ENCODE data around the gene CES3.
"Not testable (repeated sequence)": the region's sequence is repeated elsewhere in the genome, so short reads cannot be mapped to it uniquely, and the experiment has no call there.

Gene CES3

DNA sequence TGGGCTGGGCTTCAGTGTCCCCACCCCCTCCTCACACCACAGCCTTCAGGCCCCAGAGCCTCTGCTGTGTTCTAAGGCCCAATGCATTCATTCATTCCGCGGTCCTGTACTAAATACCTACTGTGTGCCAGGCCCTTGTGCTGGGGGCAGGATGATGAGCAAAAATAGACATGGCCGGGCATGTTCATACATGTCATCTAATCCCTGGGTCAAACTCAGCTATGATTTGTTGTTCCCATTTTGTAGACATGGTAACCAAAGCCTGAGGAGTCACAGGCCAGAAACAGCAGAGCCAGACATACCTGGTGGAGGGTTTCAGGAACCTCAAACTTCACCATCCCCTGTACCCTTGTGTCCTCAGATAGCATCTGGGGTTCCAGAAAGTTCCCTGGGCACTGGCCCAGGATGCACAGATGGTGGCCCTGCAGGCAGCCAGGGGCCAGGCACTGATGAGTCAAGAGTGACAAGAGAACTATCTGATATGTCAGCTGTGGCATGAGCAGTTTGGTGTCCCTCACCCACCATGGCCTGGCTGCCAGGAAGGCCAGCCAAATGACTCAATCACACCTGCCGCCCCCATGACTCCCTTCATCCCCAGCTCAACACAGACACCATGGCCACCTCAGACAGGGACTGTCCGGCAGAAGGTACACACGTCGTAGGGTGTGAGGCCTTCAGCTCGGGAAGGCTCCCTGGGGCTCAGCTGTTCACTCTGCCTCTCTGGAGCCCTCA, 33.0 kb upstream of the CES3 start:
- no peak for DNase-seq

DNA sequence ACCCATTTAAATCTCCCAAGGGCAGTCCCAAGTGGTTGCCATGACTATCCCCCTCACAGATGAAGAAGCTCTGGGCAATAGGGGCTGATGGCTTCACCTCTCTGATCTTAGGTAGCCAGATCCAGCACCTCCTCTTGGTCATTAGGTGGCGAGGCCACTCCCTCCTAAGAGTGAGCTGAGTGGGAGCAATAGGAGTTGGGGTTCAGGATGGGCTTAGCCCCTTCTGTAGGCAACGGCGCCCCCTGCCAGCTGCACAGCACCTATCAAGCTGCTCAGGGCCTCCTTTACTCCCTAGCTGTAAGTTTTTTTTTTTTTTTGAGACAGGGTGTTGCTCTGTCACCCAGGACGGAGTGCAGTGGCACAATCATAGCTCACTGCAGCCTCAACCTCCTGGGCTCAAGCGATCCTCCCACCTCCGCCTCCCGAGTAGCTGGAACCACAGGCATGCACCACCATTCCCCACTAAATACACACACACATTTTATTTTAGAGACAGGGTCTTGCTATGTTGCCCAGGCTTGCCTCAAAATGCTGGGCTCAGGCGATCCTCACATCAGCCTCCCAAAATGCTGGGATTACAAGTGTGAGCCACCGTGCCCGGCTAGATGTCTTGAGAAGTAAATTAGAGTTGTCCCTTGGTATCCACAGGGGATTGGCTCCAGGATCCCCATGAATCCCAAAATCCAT, 32.2 kb upstream of the CES3 start:
- DNase-seq, result no peak

DNA sequence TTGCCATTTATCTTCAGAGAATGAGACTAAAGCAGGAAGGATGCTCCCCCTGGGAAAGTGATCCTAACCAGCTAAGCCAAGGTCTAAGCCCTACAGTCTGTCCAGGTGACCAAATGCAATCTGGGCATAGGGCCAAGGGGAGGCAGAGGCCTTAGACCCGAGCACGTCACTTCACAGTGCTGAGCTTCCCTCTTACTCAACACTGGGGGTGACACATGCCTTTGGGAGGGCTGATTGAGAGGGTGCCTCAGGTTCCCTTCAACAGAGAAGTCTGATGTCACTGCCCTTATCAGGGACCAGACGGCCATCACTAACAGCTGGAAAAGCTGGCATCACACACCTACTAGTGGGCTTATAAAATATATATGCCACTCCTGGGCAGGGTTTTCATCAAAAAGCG, 30.9 kb upstream of the CES3 start:
- no peak for DNase-seq

DNA sequence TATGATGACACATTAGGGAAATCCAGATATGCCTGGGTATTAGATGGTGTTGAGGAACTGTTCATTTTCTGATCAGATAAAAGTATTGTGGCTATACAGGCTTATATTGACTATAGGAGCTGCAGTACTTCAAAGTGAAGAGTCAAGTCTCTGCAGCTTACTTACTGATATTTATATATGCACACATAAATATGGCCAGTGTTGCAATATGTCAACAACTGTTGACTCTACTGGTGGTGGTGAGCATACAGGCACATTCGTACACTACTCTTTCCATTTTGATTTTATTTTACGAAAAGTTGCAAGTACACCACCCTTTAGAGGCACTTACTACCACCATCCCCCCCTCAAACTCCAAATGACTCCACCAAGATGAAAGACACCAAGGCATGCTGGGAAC, 29.4 kb upstream of the CES3 start:
- no peak for DNase-seq

DNA sequence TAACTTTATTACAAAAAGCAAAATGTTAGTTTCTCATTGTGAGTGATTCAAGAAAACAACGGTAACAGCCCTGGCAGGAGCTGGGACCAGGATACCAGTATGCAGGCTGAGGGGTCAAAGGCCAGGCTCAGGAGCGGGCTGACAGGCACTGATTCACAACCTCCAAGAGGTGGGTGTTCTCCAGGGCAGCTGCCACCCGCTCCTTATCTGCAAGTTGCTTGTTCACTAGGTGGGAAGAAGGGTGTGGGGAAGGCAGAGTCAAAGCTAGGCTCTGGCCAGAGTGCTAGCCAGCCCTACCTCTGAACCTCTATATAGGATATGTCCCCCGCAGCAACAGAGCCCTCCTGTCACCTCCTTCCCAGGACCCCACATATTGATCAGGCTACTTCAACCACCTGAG, 29.0 kb upstream of the CES3 start:
- no peak for DNase-seq

DNA sequence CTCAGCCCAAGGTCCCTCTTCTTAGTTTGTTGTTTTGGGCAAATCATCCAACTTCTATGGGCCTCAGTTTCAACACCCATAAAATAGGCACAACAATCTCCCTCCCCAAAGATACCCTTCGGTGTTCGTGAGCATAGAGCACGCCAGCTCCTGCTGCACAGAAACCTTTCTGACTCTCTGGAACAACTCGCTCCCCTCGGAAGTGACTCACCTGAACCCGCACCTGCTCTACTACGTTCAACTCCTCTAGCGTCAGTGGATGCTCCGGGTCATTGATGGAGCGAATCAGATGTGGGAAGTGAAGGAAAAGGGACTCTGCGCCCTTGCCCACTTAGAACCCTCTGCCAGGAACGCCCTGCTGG, 27.3 kb upstream of the CES3 start:
- no peak for DNase-seq

DNA sequence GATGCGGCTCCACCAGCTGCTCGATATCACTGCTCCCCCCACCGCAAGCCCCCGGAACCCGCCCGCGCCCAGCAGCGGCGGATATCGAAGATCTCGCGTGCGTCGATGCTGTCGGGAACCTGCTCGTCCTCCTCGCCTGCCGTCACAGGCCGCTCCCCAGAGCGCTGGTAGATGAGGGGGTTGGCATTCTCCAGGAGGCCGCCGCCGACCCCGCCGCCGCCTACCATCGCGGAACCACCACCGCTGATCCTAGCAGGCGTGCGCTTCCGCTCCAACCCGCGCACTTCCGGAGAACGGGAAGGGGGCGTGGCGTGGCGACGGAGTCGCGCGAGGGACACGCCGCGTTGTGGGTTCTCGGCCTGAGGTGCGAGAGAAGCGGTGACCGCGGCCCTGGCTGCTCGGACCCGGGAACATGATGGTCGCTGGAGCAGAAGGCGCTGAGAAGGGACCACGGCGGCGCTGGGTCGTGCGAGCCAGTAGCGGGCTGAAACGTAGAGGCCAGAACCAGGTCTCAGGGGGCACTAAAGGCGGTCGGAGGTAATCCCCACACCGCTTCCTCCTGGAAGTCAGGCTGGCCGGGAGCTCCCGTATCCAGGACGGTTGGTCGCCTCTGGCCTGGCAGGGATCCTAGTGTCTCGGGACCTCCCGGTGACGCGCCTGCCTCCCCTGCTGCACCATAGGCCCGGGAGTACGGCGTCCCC, 26.8 kb upstream of the CES3 start, which contains the start of gene CIAO2B:
Gene CIAO2B (minus strand): TSS at position 265 of the 701 bp plus-strand sequence. CDS start 38 bp downstream, at position 227.
- DNase-seq, result peak; percentile 81

DNA sequence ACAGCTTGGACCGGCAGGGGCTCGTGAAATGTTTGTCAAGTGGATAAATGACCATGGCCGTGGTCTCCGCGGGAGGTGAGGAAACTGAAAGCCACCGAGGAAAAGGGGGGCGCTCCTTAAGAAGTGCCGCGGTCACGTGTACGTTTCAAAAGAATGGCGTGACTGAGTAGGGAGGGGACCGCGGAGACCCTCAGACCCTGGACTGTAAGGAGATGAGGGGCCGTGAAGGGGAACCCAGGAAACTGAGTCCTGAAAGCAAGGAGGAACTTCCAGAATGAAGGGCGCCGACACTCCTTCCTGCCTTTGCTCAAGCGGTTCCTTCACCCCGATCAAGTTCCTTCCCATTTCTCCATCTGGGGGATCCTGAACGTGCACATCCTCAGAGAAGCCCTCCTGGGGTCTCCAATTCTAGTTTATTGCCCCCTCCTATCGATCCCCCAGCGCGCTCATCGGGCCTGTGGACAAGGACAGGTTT, 26.2 kb upstream of the CES3 start:
- DNase-seq, result not testable (repeated sequence)

DNA sequence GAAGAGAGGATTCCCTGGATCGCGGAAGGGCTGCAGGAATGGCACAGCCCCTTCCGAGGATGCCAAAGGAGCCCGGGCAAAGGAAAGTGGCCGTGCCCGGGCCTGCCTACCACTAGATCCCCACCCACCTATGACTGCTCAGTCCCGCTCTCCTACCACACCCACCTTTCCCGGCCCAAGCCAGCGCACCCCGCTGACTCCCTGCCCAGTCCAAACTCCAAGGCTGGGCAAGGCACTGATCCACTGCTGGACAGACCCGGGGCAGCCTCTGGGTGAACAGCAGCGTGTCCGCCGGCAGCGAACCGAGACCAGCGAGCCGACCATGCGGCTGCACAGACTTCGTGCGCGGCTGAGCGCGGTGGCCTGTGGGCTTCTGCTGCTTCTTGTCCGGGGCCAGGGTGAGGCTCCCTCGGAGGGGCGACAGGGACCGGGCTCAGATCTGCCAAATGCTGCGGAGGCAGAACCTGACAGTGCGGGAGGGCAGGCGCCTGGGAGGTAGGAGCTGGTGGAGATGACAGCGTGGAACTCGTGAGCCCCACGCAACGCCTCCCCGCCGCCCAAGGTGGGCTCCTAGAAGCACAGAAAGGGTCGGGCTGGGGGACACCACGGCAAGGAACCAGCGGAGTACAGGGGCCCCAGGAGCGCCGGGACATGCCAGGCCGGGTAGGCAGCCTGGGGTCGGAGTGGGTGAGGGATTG, 25.6 kb upstream of the CES3 start, which contains the start of gene CES2:
Gene CES2 (plus strand): TSS at position 203 of the 698 bp plus-strand sequence. CDS start 120 bp downstream, at position 323.
- DNase-seq, result no peak

DNA sequence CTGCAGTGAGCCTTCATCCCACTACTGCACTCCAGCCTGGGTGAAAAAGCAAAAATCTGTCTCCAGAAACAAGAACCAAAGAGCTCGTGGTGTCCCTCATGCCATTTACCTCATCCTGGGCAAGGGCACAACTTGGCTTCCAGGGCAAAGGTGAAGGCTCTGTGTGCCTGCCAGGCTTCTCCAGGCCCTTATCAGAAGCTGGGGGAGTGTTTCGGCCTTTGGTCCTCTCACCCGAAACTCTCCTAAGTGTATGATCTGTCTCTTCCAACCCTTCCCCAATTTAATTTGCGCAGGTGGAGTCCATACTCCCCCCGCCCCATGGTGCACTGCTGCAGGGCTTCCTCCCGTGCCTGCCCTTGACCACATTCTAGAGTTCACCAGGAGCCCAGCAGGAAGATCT, 24.6 kb upstream of the CES3 start:
- no peak for DNase-seq

DNA sequence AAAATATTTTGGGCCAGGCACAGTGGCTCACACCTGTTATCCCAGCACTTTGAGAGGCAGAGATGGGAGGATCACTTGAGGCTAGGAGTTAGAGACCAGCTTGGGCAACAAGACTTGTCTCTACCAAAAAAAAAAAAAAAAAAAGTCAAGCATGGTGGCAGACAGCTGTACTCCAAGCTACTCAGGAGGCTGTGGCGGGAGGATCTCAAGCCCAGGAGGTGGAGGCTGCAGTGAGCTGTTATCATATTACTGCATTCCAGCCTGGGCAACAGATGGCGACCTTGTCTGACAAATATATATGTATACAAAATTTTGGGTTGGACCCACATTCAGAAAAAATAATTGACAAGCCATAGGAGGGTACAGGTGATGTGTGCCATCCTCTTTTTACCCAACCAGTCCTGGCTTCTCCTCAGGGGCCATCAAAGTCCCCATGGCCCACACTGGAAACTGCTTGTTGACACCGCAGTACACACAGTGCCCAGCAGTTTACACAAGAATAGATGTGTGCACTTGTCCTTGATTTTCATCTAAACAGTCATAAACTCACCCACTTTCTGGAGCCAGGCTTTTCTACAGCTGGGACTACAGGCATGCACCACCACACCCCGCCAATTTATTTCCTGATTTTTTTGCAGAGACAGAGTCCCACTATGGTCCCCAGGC, 24.0 kb upstream of the CES3 start:
- no peak for DNase-seq

DNA sequence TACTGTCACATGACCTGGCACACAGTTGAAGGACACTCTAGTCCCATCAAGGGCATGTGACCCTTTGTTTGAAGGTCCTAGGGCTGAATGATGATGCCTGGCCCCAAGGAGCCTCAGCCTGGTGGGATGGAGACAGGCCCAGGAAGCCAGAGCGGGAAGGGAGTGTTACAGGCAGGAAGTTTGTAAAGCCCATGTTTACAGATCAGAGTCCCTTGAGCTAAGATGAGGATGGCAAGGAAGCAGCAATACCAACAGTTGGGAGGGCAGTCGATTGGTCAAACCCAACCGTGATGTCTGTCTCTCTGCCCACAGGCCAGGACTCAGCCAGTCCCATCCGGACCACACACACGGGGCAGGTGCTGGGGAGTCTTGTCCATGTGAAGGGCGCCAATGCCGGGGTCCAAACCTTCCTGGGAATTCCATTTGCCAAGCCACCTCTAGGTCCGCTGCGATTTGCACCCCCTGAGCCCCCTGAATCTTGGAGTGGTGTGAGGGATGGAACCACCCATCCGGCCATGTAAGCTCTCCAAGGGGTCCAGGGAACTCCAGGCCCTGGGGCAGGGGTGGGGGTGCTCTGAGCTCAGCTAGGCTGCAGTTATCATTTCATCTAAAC, 23.2 kb upstream of the CES3 start:
- DNase-seq, result no peak

DNA sequence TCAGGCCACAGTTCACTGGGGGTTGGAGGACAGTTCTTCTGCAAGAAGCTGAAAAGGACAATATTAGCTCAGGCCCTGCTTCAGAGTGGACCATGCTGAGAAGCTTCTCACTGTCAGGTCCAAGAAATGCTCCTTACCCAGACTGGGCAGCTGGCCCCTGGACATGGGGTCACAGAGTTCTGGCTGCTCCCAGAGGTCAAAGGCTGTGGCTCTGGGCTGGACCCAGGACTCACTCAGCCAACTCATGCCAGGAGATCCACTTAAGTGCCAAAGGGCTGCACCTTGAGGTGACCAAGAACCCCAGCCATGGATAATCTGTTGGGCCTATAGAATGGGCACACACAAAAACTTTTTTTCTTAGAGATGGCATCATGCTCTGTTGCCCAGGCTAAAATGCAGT, 21.7 kb upstream of the CES3 start:
- DNase-seq, result no peak

DNA sequence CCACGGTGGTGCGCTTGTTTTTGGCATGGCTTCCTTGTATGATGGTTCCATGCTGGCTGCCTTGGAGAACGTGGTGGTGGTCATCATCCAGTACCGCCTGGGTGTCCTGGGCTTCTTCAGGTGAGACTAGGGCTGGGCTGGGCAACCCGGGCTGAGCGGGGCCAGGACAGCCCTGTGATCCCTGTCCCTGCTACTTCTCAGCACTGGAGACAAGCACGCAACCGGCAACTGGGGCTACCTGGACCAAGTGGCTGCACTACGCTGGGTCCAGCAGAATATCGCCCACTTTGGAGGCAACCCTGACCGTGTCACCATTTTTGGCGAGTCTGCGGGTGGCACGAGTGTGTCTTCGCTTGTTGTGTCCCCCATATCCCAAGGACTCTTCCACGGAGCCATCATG, 20.8 kb upstream of the CES3 start:
- no peak for DNase-seq

DNA sequence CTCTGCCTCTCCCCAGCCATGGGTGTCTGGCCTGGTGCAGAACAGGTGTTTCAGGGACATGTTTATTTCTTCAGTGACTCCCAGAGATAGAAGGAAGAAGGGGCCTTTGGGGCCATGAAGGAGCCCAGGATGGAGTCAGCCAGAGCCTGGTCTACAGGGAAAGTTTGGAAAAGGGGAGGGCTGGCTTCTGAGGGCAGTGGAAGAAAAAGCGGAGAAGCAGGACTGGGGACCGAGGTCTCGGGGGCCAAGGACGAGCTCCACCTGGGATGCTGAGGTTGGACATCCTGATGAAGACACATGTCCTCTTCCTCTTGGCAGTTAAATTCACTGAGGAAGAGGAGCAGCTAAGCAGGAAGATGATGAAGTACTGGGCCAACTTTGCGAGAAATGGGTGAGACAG, 18.1 kb upstream of the CES3 start:
- no peak for DNase-seq

DNA sequence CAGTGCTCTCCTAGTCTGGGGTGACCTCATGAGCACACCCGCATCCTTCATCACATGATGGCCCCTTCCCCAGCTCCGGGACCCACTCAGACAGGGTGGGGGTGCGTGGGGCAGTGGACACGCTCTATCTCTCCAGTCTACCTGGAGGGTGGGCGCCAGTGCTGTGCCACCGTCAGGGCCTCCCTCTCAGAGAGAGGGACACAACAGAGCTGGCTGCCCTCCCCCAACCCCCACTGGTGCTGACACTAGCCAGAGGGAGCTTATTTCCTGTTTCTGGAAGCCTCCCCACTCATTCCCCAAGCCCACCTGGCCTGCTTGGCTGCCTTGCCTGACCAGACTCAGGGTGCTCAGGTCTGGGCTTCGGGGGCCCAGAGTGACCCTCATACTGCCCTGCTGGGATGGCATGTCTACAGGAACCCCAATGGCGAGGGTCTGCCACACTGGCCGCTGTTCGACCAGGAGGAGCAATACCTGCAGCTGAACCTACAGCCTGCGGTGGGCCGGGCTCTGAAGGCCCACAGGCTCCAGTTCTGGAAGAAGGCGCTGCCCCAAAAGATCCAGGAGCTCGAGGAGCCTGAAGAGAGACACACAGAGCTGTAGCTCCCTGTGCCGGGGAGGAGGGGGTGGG, 17.5 kb upstream of the CES3 start:
- no peak for DNase-seq

DNA sequence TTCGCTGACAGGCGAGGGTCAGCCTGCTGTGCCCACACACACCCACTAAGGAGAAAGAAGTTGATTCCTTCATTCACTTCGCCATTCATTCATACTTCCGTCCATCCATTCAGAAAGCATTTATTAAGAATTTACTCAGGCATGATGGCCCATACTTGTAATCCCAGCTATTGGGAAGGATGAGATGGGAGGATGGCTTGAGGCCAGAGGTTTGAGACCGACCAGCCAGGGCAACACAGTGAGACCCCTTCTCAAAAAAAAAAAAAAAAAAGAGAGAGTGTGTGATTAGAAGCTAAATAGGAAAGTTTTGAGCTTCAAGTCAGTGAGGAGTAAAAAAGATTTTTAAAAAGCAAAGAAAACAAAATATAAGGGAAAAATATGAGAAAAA, 17.0 kb upstream of the CES3 start:
- no peak for DNase-seq

DNA sequence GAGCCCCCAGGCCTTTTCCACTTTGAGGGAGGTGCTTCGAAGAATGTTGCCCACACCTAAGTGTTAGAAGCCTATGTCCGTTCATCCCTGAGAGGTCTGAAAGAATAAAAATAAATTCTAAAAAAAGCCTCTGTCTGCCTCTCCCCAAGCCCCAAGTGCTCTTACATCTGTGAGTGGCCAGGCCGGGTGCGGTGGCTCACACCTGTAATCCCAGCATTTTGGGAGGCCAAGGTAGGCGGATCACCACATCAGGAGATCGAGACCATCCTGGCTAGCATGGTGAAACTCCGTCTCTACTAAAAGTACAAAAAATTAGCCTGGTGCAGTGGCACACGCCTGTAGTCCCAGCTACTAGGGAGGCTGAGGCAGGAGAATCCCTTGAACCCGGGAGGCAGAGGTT, 16.1 kb upstream of the CES3 start:
- not testable (repeated sequence) for DNase-seq

DNA sequence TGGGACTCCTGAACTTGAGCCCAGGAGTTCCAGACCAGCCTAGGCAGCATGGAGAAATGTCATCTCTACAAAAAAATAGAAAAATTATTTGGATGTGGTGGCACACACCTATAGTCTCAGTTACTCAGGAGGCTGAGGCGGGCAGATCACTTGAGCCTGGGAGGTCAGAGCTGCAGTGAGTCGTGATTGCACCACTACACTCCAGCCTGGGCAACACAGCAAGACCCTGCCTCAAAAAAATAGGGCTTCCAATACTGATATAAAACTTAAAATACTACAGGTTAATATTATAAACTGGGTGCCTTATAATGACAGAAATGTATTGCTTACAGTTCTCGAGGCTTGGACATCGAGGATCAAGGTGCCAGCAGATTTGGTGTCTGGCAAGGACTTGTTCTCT, 15.1 kb upstream of the CES3 start:
- no peak for DNase-seq

DNA sequence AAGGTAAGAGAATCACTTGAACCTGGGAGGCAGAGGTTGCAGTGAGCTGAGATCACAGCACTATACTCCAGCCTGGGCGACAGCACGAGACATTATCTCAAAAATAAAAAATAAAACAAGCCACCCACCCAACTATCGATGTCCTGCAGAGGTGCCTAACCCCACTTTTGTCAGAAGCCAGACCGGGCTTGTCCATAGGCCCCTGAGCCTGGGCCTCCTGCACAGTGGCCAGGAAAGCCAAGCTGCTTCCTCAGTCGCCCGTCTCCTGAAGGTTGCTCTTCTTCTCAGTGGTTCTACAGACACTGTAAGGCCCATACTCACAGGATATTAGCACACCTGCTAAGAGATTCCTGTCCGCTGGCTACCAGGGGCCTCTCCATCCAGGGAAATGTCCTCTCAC, 14.5 kb upstream of the CES3 start:
- DNase-seq, result no peak

DNA sequence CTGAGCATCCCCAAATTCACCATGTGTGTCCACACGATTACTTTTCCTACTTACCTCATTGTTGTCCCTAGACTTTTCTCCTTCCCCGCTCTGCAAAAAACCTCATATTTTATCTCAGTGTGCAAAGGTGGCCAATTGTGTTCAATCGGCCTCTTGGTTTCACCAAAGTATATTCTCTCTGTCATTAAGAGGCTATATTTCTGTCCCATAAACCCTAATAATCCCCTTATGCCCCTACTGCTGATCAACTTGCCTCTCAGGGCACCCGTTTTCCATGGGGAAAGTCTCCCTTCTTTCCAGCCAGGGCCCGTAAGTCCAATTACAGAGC, 14.1 kb upstream of the CES3 start:
- no peak for DNase-seq

Measured in fibroblast of skin of right quadriceps (primary cell).